ENCODE results near the gene HGD. TPM values are rescaled to one million over a fixed set of nuclear protein-coding genes. Genes with fewer than 3 reads are reported as not detected.

The HGD gene, protein sequence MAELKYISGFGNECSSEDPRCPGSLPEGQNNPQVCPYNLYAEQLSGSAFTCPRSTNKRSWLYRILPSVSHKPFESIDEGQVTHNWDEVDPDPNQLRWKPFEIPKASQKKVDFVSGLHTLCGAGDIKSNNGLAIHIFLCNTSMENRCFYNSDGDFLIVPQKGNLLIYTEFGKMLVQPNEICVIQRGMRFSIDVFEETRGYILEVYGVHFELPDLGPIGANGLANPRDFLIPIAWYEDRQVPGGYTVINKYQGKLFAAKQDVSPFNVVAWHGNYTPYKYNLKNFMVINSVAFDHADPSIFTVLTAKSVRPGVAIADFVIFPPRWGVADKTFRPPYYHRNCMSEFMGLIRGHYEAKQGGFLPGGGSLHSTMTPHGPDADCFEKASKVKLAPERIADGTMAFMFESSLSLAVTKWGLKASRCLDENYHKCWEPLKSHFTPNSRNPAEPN
- not detected in 2 replicates for polyA plus RNA-seq

DNA sequence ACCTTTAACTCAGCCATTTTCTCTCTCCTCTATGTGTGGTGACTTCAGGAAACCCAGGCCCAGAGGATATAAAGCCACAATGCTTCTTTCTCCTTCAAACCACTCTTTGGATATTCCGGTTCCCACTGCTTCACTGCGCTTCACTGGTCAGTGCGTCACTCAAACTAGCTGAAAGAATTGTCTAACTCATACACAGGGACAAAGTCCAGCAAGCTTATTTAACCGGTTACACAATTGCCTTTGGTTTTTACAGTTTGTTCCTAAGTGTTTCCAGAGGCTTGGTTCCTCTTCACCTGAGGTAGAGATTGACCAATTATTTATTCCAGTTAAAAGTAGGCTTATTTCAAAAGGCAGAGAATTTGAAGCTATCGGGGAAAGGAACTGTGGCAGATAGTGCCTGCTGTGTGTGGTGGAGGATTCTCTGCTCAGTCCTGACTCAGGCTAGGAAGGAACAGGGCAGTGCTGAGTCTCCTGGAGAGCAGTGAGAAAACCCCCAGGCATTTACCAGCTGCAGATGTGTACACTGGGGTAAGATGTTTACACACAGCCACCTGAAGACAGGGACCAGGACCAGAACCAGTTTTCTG is at the start of gene HGD:
Gene HGD (minus strand): TSS at position 145 of the 587 bp plus-strand sequence. CDS start 128 bp downstream, at position 17.

DNA sequence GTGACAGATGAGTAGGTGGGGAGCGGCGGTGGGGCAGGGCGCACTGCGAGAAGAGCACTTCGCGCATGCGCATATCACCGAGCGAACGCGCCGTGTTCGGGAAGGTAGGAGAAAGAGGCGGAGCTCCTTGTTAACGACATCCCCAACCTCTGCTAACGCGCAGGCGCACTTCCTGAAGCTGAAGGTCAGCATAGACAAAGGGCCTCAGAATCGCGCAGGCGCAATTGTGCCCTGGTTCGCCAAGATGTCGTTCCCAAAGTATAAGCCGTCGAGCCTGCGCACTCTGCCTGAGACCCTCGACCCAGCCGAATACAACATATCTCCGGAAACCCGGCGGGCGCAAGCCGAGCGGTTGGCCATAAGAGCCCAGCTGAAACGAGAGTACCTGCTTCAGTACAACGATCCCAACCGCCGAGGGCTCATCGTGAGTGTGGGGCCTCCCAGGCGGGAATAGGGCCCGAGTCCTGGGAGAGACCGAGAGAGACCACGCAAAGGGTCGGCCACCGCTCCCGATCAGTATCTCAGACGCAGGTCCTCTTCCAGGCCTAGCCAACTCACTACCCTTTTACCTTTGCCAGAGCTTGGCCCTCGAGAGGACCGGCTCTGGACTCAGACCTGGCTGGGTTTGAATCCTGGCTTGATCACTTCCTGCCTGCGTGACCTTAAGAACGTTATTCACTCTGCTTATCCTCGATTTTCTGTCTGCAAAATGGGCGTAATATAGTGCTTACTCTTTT is 85.8 kb downstream of the HGD start, which contains the start of gene NDUFB4:
Gene NDUFB4 (plus strand): TSS at position 221 of the 737 bp plus-strand sequence. CDS start 24 bp downstream, at position 245.

Other genes starting within 250 kb of the HGD start
- 1.7 and 2.1 TPM in 2 replicates for gene FSTL1, start 231.2 kb downstream of the HGD start, polyA plus RNA-seq
- 1,161 and 1,165 TPM in 2 replicates for gene NDUFB4, start 85.9 kb downstream of the HGD start, polyA plus RNA-seq
- 32.6 and 61.8 TPM in 2 replicates for gene RABL3, start 60.3 kb upstream of the HGD start, polyA plus RNA-seq
- gene GTF2E1, start 60.5 kb upstream of the HGD start, polyA plus RNA-seq: 8.8 and 9.1 TPM in 2 replicates
- gene STXBP5L, start 226.0 kb upstream of the HGD start, polyA plus RNA-seq: 5.6 and 13.7 TPM in 2 replicates